BLaER1 treated with 17β-estradiol and CSF1 and Interleukin-3, amounts not matched to agents 10 nM and 100 nM (cell line): ENCODE data around the gene FFAR3.
A peak's percentile ranks its signal among the peaks of the same experiment; 100 is the strongest.
"Not testable (repeated sequence)": the region's sequence is repeated elsewhere in the genome, so short reads cannot be mapped to it uniquely, and the experiment has no call there.

Experiments
- H3K27ac ChIP-seq, 11 experiments: shearing (Covaris generic); formaldehyde crosslinking; 2 replicates each; pipeline ENCODE4 v1.8.1; 2022
- H3K27me3 ChIP-seq, 11 experiments: shearing (Covaris generic); formaldehyde crosslinking; 2 replicates each; pipeline ENCODE4 v1.8.1; 2022
- H3K36me3 ChIP-seq, 11 experiments: shearing (Covaris generic); formaldehyde crosslinking; 2 replicates each; pipeline ENCODE4 v1.8.1; 2022
- H3K4me1 ChIP-seq, 10 experiments: shearing (Covaris generic); formaldehyde crosslinking; 2 replicates each; pipeline ENCODE4 v1.8.1; 2022
- H3K4me2 ChIP-seq, 11 experiments: shearing (Covaris generic); formaldehyde crosslinking; 2 replicates each; pipeline ENCODE4 v1.8.1; 2022
- H3K4me3 ChIP-seq, 10 experiments: shearing (Covaris generic); formaldehyde crosslinking; 2 replicates each; pipeline ENCODE4 v1.8.1; 2022
- H3K9ac ChIP-seq, 11 experiments: shearing (Covaris generic); formaldehyde crosslinking; 2 replicates each; pipeline ENCODE4 v1.8.1; 2022
- H3K9me3 ChIP-seq, 11 experiments: shearing (Covaris generic); formaldehyde crosslinking; replicated peaks in 1 of 11; 2 replicates each; pipeline ENCODE4 v1.8.1; 2022
- H4K20me1 ChIP-seq, 11 experiments: shearing (Covaris generic); formaldehyde crosslinking; 2 replicates each; pipeline ENCODE4 v1.8.1; 2022
- Cebpa-rat ChIP-seq, 11 experiments: shearing (Covaris generic); IDR thresholded peaks; 2 replicates each; pipeline ENCODE4 v1.8.1; 2022

The FFAR3 gene

DNA sequence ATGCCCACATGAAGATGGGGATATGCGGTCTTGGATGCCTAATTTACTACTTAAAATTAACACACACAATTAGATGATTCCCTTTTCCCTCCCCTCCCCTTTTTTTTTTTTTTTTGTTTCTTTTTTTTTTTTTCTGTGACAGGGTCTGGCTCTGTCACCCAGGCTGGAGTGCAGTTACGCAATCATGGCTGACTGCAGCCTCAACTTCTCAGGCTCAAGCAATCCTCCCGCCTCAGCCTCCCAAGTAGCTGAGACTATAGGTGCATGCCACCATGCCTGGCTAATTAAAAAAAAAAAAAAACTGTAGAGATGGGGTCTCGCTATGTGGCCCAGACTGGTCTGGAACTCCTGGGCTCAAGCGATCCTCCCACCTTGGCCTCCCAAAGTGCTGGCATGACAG lies 21.3 kb downstream of the FFAR3 start:
- H3K36me3 ChIP-seq, H3K4me2 ChIP-seq, H3K27me3 ChIP-seq, H3K4me3 ChIP-seq, H3K27ac ChIP-seq, H4K20me1 ChIP-seq, H3K9ac ChIP-seq: not testable (repeated sequence)
- peaks cover 16 to 36% (median 35%) of the 10 kb centered on the region in 10 experiments for H3K4me1 ChIP-seq
- peaks cover 25 to 49% (median 37%) of the 10 kb centered on the region in 11 experiments for H3K9me3 ChIP-seq
- peak in 3 of 11 experiments; percentile 28 to 76 (median 74); a peak in 5 of 22 replicates for TF ChIP-seq Cebpa-rat (IDR thresholded peaks at IDR 0.05)

DNA sequence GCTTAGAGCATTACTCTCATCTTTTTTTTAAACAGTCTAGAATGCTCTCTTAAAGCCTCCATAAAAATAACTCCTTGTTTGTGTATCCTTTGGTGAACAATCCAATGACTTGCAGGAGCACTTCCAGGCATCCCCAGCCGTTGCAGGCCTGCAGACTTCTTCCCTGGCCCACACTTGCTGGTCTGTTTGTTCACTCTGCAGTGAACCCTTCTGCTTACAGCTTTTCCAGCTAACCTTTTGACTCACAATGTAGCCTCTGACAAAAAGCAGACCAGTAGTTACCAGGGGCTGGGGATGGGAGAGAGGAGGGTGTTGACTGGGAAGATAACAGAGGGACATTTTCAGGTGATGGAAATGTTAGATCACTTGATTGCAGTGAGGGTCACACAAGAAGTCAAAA lies 21.7 kb downstream of the FFAR3 start:
- Histone ChIP-seq H3K9ac (no peak overlapping the region), H4K20me1 (no peaks in the 10 kb centered on the region), H3K27ac (no peak overlapping the region), H3K36me3 (peaks cover 0 to 3% (median 0%) of the 10 kb centered on the region in 11 experiments; a peak in 1 of 22 replicates), H3K4me1 (peaks cover 16 to 32% (median 30%) of the 10 kb centered on the region in 10 experiments), H3K4me2 (no peak overlapping the region), H3K9me3 (peaks cover 29 to 53% (median 41%) of the 10 kb centered on the region in 11 experiments), H3K27me3 (no peaks in the 10 kb centered on the region), H3K4me3 (no peak overlapping the region)
- no peak for TF ChIP-seq Cebpa-rat (IDR thresholded peaks at IDR 0.05)

DNA sequence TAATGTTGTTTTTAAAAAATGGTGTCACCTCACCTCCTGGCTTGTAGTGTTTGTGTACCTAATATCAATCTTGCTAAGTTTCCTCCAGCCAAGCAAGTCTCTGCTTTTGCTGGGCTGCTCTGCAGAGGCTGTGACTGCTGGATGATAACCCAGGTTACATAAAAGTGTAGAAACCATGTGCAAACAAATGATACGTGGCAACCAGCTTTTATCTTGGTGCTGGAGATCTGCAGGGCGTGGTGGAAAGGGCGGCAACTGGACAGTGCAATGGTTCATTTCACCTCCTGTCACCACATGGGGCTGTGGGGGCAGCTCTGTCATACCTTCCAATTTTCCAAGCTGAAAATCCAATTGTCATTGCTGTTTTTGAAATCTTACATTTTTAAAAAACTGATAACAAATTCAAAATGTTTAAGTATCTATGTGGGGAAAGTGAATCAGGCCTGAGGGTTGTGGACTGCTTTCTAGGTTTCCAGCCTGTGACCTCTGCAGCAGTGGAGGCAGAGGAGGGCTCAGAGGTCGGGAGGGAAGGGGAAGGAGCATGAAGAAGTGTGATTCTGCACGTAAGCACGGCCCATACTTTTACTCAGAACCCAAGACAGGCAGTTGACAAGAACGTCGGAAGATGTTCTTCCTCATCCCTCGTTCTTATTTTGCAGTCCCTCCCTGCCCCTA lies 22.3 kb downstream of the FFAR3 start:
- H3K27ac ChIP-seq, result no peak overlapping the region
- no peaks in the 10 kb centered on the region for H3K27me3 ChIP-seq
- H3K4me3 ChIP-seq, result no peak overlapping the region
- no peaks in the 10 kb centered on the region for H4K20me1 ChIP-seq
- H3K4me1 ChIP-seq, result peaks cover 16 to 26% (median 25%) of the 10 kb centered on the region in 10 experiments
- H3K36me3 ChIP-seq, result peaks cover 0 to 7% (median 0%) of the 10 kb centered on the region in 11 experiments; a peak in 1 of 22 replicates
- no peak overlapping the region for H3K4me2 ChIP-seq
- TF ChIP-seq Cebpa-rat (IDR thresholded peaks at IDR 0.05), result no peak
- peaks cover 35 to 58% (median 47%) of the 10 kb centered on the region in 11 experiments for H3K9me3 ChIP-seq
- no peak overlapping the region for H3K9ac ChIP-seq

GRCh38 chr19:35381318-35381717 lies 23.1 kb downstream of the FFAR3 start:
- Histone ChIP-seq H3K27ac (no peak overlapping the region), H4K20me1 (no peaks in the 10 kb centered on the region), H3K36me3 (peaks cover 0 to 7% (median 0%) of the 10 kb centered on the region in 11 experiments; a peak in 1 of 22 replicates), H3K9ac (no peak overlapping the region), H3K4me1 (peaks cover 15 to 19% (median 17%) of the 10 kb centered on the region in 10 experiments), H3K27me3 (no peaks in the 10 kb centered on the region), H3K4me2 (no peak overlapping the region), H3K9me3 (peaks cover 42 to 65% (median 54%) of the 10 kb centered on the region in 11 experiments), H3K4me3 (no peak overlapping the region)
- TF ChIP-seq Cebpa-rat (IDR thresholded peaks at IDR 0.05), result no peak

- Histone ChIP-seq H4K20me1 (no peaks in the 10 kb centered on the region), H3K27me3 (no peaks in the 10 kb centered on the region), H3K27ac (no peak overlapping the region), H3K4me3 (no peak overlapping the region), H3K9ac (no peak overlapping the region), H3K4me2 (no peak overlapping the region), H3K9me3 (peaks cover 49 to 71% (median 60%) of the 10 kb centered on the region in 11 experiments), H3K4me1 (peaks cover 9 to 13% (median 11%) of the 10 kb centered on the region in 10 experiments), H3K36me3 (peaks cover 0 to 7% (median 0%) of the 10 kb centered on the region in 11 experiments; a peak in 1 of 22 replicates)
- no peak for TF ChIP-seq Cebpa-rat (IDR thresholded peaks at IDR 0.05)
Measured at GRCh38 chr19:35381926-35382325, 23.7 kb downstream of the FFAR3 start.

GRCh38 chr19:35383536-35383935 lies 25.3 kb downstream of the FFAR3 start:
- Histone ChIP-seq H3K9me3 (peaks cover 59 to 80% (median 68%) of the 10 kb centered on the region in 11 experiments), H4K20me1 (no peaks in the 10 kb centered on the region), H3K27ac (no peak overlapping the region), H3K9ac (no peak overlapping the region), H3K36me3 (peaks cover 0 to 7% (median 0%) of the 10 kb centered on the region in 11 experiments; a peak in 2 of 22 replicates), H3K4me1 (no peaks in the 10 kb centered on the region), H3K27me3 (no peaks in the 10 kb centered on the region), H3K4me3 (no peak overlapping the region), H3K4me2 (no peak overlapping the region)
- TF ChIP-seq Cebpa-rat (IDR thresholded peaks at IDR 0.05), result no peak

DNA sequence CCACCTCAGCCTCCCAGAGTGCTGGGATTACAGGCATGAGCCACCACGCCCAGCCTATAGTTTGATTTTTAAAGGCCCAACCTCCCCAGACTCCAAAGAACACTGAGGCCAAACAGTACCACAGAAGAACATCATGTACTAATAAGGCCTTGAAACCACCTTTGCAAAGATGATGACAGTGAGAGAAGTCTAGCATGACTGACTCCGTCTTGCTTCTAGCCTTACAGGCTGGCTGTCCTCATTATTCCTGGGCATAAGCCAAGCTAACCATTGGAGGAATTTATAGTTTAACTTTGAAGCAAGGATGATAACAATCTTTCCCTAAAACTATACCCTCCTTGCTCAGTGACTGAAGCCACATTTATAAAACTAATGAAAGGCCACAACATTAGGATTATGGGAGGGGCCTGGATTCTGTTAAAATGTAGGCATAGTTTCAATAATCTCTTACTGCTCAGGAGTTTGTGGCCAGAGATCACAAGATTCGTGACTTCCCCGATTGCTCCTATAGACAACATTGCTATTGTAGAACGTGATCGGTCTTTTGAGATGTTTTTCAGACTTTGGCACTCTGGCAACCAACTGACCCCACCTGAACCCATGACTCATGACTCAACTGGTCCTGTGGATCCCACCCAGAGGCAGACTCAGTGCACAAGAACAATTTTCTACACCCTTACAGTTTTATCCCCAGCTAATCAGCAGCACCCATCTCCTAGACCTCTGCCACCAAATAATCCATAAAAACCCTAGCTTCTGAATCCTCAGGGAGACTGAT lies 30.2 kb downstream of the FFAR3 start:
- Histone ChIP-seq H3K9ac (no peak overlapping the region), H3K9me3 (peaks cover 57 to 76% (median 62%) of the 10 kb centered on the region in 11 experiments), H3K4me3 (no peak overlapping the region), H3K36me3 (peaks cover 0 to 7% (median 0%) of the 10 kb centered on the region in 11 experiments; a peak in 2 of 22 replicates), H4K20me1 (no peaks in the 10 kb centered on the region), H3K27ac (no peak overlapping the region), H3K4me1 (peaks cover 6 to 15% (median 8%) of the 10 kb centered on the region in 10 experiments; a peak in 19 of 20 replicates), H3K4me2 (no peak overlapping the region), H3K27me3 (no peaks in the 10 kb centered on the region)
- TF ChIP-seq Cebpa-rat (IDR thresholded peaks at IDR 0.05), result no peak

DNA sequence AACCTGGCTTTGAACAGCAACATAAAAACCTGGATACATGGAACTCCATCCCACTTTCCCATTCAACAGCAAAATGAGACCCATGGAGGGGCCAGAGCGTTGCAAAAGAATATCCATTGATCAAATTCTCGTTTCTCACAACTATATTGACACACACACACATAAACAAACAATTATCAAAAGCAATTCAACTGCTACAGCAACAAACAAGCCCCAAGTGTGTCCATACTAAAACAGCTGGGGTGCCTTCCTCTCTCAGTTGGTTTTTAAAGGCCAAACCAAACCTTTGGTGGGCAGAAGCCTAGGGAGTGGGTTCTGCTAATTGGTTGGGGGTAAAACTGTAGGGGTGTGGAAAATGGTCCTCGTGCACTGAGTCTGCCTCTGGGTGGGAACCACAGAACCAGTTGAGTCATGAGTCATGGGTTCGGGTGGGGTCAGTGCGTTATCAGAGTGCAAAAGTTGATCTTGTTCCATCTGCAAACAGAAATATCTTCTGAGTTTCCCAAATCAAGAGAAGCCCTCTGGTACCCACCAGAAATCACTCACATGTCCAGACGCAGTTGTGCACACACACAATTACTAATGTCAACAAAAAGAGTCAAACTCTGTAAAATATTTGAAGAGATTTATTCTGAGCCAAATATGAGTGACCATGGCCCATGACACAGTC lies 31.1 kb downstream of the FFAR3 start:
- no peak overlapping the region for H3K9ac ChIP-seq
- H3K27ac ChIP-seq, result no peak overlapping the region
- peak overlapping the region in 2 of 11 experiments; percentile 17 to 29; a peak in 2 of 22 replicates for H3K4me2 ChIP-seq
- H3K4me1 ChIP-seq, result peaks cover 9 to 22% (median 12%) of the 10 kb centered on the region in 10 experiments; a peak in 19 of 20 replicates
- no peaks in the 10 kb centered on the region for H3K27me3 ChIP-seq
- H3K36me3 ChIP-seq, result peaks cover 0 to 7% (median 0%) of the 10 kb centered on the region in 11 experiments; a peak in 2 of 22 replicates
- no peak for TF ChIP-seq Cebpa-rat (IDR thresholded peaks at IDR 0.05)
- H3K4me3 ChIP-seq, result no peak overlapping the region
- H3K9me3 ChIP-seq, result peaks cover 49 to 67% (median 54%) of the 10 kb centered on the region in 11 experiments
- H4K20me1 ChIP-seq, result no peaks in the 10 kb centered on the region
